ENCODE results near the gene HBG2.
"Not testable (repeated sequence)": the region's sequence is repeated elsewhere in the genome, so short reads cannot be mapped to it uniquely, and the experiment has no call there.

The HBG2 gene

DNA sequence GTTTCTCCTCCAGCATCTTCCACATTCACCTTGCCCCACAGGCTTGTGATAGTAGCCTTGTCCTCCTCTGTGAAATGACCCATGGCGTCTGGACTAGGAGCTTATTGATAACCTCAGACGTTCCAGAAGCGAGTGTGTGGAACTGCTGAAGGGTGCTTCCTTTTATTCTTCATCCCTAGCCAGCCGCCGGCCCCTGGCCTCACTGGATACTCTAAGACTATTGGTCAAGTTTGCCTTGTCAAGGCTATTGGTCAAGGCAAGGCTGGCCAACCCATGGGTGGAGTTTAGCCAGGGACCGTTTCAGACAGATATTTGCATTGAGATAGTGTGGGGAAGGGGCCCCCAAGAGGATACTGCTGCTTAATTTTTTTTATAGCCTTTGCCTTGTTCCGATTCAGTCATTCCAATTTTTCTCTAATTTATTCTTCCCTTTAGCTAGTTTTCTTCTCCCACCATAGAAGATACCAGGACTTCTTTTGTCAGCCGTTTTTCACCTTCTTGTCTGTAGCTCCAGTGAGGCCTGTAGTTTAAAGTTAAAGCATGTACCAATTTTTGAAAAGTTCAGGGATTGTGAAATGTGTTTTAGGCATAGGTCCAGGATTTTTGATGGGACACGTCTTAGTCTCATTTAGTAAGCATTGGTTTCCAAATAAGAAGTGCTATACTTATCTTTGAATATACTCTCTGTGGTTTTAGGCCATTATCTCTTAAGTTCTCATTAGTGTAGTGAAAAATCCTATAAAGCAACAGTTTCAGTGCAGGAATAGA lies at the start of gene HBG2:
TSS of gene HBG2 (minus strand) at position 136 of the 768 bp plus-strand sequence. CDS start at position 83, 53 bp downstream.
- DNase-seq = not testable (repeated sequence)

DNA sequence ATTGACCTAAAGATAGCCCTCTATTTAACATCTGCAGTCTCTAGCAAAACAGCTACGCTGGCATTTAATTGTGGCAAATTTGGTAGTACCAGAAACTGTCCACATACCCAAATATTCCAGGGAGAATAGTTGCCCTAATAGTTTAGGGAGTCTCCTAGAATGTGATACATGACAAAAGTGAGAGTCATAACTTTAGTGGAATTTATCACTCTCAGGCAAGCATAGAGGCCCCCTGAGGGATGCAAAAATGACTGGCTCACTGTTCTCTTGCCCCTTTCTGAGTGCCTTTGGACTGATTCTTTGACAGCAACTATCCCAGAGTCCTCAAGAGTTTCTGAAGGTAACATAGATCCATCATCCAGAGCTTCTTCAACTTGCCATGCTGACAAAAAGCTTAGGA lies 49.5 kb upstream of the HBG2 start:
- DNase-seq = peak; percentile 14

DNA sequence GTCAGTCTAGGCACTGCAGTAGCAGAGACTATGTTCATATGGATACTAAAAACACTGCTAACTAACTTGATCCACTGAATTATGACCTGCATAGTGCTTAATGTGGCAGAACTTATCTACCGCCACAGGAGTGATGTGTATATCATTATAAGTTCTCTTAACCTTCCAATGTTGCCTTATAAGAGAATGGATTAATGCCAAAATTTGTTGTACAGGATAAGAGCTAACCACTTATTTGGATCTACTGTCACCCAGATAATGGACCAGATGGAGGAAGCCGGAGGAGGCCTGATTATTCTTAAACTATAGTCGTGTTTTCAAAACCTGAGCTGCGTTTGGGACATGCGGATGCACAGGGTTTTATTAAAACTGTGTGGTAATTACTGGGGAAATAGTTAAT lies 49.0 kb upstream of the HBG2 start:
- DNase-seq = no peak

DNA sequence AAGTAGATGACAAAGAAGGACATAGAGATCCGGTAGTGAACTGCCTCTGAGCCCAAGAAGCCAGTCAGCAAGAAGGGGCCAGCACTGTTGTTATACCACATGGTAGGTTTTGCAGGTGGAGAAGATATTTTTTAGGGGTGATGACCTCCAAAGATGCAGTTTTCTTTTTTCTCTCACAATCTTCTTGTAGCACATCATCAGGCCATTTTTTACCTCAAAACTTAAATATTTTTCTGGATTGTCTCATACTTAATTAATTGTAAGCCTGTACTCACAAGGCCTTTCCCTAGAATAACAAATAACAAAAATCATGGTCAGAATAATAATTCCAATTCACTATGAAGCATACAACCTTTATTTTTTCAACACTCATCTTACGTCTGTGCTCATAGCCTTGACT lies 47.3 kb upstream of the HBG2 start, which contains the start of gene OR51B4:
TSS of gene OR51B4 (minus strand) at position 101 of the 400 bp plus-strand sequence. CDS start at position 101, 0 bp downstream.
- no peak for DNase-seq

DNA sequence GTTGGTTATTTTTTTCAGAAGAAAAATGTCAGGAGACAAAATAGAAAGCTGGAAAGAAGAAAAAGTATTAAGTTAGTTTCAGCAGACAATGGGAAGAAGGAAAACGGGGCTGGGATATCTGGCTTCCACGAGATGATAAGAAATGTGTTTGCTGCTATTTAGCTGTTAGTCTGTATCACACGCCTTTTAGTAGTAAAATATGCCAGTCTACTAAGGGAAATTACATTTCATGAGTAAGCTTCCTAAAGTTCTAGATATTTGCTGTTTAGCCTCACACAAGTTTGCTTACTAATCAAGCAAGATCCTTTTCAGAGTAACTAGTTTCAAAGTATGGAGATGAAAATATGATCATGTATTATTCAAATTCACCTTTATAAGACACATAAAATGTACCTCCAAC lies 45.7 kb upstream of the HBG2 start:
- DNase-seq = no peak

DNA sequence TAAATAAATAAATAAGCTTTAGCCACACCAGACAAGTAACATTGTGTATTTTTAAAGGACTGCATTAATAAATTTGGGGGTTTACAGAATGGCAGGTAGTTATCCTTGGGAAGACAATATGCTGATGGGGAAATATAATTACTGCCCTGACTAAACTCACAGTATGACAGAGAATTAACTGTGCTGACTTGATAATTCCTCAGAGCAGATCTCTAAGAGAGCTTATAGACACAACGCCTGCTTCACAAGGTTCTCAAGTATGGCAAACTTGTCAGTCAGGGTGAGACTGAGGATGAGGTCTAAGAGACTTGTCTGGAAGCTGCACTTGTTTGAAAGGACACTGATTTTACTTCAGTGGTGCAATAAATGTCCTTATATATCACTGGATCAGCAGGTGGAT lies 43.9 kb upstream of the HBG2 start:
- no peak for DNase-seq

DNA sequence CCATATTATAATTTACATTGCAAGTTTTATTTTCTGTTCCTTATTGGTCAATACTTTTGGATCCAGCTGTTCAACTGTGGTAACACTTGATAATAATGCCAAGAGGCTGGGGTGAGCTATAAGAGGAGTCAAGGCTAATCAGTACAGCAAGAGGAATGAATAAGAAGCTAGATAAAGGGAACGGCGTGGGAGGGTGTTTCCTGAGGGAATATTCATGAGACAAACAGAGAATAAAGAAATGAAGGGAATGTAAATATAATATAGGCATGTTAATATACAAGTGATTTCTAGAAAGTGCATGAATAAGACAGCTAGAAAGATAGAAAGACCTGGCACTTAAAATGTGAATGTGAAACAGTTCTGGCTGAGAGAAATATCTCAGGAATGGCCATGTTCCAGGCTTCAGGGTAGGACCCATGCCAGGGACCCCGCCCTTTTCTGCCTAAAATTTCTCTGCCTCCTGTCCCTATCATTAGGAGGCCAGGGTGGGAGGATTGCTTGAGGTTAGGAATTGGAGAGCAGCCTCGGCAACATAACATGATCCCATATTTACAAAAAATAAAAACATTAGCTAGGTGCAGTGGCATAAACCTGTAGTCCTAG lies 43.2 kb upstream of the HBG2 start:
- DNase-seq = no peak

DNA sequence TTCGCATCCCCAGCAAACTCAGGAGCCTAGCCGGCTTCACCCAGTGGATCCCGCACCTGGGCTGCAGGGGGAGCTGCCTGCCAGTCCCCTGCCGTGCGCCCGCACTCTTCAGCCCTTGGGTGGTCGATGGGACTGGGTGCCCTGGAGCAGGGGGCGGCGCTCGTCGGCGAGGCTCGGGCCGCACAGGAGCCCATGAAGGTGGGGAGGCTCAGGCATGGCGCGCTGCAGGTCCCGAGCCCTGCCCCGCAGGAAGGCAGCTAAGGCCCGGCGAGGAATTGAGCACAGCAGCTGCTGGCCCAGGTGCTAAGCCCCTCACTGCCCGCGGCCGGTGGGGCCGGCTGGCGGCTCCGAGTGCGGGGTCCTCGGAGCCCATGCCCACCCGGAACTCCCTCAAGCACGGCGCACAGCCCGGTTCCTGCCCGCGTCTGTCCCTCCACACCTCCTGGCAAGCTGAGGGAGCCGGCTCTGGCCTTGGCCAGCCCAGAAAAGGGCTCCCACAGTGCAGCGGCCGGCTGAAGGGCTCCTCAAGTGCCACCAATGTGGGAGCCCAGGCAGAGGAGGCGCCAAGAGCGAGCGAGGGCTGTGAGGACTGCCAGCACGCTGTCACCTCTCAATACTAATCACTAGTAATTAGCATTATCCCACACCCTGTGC lies 39.9 kb upstream of the HBG2 start:
- not testable (repeated sequence) for DNase-seq

DNA sequence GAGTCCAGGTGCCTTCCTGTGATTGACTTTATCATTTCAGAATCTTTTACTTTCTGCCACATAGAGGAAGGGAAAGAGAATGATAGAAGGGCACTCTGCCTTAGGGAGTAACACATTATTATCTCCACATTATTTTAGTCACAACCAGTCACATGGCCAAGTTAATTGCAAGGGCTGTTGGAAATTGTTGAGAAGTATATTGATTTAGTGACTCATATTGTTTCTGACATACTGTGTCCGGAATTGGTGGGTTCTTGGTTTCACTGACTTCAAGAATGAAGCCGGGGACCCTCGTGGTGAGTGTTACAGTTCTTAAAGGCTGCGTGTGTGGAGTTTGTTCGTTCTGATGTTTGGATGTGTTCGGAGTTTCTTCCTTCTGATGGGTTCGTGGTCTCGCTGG lies 38.4 kb upstream of the HBG2 start:
- no peak for DNase-seq

DNA sequence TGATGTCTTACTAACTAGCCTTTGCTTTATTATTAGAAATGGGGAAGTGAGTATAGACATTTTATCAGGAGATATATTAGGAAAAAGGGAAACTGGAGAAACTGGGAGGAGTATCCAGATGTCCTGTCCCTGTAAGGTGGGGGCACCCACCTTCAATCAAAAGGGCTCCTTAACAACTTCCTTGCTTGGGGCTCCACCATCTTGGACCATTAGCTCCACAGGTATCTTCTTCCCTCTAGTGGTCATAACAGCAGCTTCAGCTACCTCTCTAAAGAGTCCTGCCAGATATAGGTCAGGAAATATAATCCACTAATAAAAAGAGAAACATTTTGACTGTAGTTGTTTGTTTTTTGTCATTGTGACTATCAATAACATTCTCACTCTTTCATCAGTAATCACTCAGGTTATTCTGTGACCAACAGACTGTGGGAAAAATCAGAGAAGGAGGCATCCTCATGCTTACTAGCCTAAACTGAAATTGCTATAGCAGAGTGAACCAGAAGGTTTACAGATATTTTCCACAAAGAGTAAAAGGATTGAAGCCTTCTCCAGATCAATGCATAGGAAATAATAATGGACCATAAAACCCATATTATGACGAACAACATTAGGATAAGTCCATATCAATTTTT lies 36.7 kb upstream of the HBG2 start:
- DNase-seq = peak; percentile 51

DNA sequence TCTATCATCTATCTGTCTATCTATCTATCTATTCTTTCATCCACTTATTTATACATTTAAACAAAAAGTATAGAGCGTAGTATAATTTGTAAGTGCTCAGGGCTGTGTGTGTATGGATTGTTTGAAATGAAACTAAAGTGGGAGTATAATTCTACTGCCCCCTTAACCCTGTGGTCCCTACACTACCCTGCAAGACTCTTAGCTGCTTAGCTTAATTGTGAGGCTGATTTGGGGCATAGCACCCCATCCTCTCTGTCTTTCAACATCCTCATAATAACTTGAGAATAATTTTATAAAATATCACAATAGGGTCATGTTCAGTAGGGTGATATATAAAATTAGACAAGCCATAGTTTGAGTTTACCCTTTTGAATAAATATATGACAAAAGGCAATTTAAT lies 35.5 kb upstream of the HBG2 start:
- no peak for DNase-seq

DNA sequence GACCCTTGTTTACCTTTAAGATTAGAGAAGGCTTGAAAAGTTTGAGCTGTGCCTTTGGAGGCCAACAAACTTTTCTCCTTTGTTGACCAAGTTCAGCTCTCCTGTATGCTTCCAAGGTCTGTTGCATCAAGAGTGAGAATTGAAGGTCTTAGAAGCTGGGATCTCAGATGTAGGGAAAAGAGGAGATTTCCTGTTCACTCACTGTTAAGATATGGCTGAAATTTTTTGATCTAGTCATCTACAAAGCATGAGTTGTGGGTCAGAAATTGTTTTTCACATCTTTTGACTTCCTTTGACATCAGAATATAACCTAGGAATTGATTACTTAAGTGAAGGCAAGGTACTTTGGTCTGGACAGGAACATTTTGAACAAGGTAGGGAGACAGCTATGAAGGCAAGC lies 35.1 kb upstream of the HBG2 start:
- peak; percentile 13 for DNase-seq

DNA sequence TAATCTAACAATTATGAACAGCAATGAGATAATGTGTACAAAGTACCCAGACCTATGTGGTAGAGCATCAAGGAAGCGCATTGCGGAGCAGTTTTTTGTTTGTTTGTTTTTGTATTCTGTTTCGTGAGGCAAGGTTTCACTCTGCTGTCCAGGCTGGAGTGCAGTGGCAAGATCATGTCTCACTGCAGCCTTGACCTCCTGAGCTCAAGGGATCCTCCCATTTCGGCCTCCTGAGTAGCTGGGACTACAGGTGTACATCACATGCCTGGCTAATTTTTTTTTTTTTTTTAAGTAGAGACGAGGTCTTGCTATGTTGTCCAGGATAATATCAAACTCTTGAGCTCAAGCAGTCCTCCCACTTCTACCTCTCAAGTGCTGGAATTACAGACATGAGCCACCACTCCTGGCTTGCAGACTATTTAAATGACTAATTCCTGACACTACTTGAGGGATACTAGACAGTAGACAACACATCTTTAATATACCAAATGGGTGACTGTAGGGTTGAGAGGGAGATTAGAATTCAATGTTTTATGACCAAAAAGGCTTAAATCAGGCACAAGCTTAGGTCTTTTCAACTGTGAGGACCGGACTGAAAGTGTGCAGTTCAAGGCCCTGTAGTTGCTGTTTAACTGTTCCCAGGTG lies 34.4 kb upstream of the HBG2 start:
- peak; percentile 25 for DNase-seq

DNA sequence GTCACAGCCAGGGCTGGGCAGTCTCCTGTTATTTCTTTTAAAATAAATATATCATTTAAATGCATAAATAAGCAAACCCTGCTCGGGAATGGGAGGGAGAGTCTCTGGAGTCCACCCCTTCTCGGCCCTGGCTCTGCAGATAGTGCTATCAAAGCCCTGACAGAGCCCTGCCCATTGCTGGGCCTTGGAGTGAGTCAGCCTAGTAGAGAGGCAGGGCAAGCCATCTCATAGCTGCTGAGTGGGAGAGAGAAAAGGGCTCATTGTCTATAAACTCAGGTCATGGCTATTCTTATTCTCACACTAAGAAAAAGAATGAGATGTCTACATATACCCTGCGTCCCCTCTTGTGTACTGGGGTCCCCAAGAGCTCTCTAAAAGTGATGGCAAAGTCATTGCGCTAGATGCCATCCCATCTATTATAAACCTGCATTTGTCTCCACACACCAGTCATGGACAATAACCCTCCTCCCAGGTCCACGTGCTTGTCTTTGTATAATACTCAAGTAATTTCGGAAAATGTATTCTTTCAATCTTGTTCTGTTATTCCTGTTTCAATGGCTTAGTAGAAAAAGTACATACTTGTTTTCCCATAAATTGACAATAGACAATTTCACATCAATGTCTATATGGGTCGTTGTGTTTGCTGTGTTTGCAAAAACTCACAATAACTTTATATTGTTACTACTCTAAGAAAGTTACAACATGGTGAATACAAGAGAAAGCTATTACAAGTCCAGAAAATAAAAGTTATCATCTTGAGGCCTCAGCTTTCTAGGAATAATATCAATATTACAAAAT lies 33.7 kb upstream of the HBG2 start:
- no peak for DNase-seq

DNA sequence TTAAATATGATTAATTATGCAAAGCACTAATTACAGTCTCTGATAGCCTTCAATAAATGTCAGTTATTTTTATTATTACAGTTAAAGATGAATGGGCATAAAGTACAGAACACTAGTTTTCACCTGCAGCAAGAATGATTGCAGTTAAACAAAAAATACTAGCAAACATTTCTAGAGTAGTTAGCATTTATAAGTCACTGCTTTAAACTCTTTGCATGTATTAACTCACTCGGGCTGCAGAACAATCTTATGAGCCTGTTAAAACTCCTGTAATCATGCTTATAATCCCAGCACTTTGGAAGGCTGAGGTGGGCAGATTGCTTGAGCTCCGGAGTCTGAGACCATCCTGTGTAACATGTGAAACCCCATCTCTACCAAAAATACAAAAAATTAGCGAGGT lies 32.3 kb upstream of the HBG2 start:
- no peak for DNase-seq

DNA sequence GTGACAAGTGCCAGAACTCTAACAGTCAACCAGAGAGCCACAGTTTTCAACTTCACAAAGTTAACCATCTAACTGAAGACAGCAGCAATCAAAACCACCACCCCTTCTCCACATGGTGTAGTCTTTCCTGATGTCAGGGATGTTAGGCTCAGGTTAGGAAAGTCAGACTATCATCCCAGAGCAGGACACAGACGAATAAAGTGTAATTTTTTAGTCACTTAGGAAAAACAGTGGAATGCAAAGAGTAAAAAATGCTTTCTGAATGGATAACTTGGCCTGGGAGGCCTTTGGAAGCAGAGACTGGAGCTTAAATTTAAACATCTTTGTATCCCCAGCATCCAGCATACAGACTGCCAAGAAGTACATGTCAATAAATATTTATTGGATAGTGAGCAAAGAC lies 31.8 kb upstream of the HBG2 start:
- DNase-seq = no peak

DNA sequence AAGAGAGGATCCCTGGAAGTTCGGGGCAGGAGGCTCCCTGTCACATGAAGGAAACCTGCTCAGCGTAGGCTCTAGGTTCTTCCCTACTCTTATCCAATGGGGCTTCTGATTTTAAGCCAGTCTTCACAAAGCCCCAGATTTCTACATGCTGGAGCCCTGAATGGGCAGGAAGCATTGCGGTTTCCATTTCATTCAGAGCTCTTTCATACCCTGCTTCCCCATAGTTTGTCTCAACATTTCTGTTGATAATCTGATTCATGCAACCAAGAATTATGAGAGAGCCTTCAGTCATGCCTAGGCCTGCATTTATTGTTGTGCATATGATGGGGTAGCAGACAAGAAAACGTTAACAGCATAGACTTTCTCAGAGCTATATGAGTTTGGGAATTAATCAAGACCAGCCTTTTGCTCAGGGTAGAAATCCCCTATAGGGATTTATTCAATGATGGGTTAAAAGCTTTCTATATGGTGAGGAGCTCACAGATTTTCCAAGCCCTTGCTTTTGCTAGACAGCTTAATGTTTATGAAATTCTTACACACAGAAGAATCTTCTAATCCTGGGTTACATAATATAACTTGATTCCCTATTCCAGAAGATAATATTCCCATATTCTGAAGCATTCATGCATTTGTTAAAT lies 31.2 kb upstream of the HBG2 start:
- no peak for DNase-seq

DNA sequence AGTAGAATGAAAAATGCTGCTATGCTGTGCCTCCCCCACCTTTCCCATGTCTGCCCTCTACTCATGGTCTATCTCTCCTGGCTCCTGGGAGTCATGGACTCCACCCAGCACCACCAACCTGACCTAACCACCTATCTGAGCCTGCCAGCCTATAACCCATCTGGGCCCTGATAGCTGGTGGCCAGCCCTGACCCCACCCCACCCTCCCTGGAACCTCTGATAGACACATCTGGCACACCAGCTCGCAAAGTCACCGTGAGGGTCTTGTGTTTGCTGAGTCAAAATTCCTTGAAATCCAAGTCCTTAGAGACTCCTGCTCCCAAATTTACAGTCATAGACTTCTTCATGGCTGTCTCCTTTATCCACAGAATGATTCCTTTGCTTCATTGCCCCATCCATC lies 30.1 kb upstream of the HBG2 start:
- no peak for DNase-seq

DNA sequence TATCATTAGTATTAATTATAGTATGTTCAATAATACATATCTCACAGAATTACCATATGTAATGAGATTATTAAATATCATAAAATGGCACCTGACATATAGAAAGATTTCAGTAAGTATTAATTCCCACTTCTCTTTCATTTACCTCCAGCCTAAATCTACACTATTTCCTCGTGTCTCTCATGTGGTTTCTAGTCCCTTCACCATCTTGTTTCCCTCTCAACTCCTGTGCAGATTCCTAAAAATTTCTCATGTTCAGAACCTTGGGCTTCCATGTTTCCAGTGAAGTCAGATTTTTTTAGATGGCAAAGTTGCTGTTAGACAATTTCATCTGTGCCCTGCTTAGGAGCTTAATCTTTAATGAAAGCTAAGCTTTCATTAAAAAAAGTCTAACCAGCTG lies 29.3 kb upstream of the HBG2 start:
- DNase-seq = no peak

DNA sequence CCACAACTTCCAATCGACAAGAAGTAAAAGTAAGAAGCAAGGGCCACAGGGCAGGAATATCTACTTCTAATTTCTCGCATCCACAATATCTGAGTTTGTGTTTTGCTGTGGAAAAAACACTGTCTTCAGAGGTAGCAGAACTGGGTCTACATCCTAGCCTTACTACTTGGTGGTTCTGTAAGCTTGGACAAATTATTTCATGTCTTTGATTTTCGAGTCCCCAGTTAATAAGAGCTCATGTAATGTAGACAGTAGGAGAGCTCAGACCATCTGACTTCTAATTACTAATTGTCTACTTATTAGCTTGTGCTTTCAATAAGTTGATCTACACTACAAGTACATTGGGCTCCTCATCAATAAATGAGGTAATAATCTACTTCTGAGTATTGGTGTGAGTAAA lies 28.5 kb upstream of the HBG2 start:
- no peak for DNase-seq

DNA sequence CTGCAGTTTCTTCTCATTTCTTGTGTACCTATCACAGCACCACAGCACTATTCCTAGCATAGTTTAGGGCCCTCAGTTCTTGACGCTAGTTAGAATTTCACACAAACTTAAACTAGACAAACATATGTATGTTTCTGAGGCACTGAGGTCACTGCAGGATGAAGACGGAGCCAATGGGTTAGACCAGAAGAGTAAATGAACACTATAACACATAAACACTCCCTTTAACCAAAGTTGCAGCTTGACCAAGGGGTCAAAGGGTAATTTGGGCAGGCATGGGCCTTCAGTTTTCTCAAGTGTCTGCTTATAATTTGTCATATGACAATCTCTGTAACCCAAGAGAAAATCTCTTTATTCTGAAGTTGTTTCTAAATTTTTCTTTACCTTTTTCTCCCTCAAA lies 28.0 kb upstream of the HBG2 start:
- DNase-seq = no peak

DNA sequence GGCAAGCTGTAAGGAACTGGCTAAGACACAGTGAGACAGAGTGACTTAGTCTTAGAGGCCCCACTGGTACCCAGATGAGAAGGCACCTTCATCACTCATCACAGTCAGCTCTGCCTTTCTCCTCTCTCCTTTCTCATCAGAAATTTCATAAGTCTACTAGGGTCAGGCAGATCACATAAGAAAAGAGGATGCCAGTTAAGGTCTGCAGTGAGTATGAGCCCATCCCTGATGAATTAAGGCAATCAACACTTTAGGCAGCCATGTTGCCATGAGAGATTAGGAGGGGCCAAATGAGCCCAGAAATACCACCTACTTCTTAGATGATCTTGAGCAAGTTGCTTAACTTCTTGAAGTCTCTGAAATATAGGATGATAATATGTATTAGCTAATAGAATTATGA lies 27.0 kb upstream of the HBG2 start:
- DNase-seq = no peak
